Measurements from ENCODE around the gene THSD4. TPM values are rescaled to one million over a fixed set of nuclear protein-coding genes. Genes with fewer than 3 reads are reported as not detected.

The THSD4 gene
- total RNA-seq, 2 experiments from 2014 or later = not detected

GRCh38 chr15:71250936-71251583, 135.8 kb downstream of the THSD4 start:
- H3K4me1 ChIP-seq (ENCODE audit: insufficient read depth, low read length) = no peaks in the 10 kb centered on the region
- Mint-ChIP-seq H3K27ac (no peak overlapping the region), H3K4me3 (no peak overlapping the region), H3K4me1 (ENCODE audit: low read depth) (no peaks in the 10 kb centered on the region), H3K27me3 (no peaks in the 10 kb centered on the region), H3K36me3 (ENCODE audit: low read depth) (no peaks in the 10 kb centered on the region), H3K9me3 (no peaks in the 10 kb centered on the region)
- no peak for TF ChIP-seq CTCF (IDR thresholded peaks at IDR 0.05)
- no peak for ATAC-seq (ENCODE audit: poor library complexity)
- H3K36me3 ChIP-seq (ENCODE audit: insufficient read depth, low read length) = no peaks in the 10 kb centered on the region
- intact Hi-C loops (cut with DNase I, micrococcal nuclease) = no loop called here
- POLR2A ChIA-PET = no interaction called here
- H3K4me3 ChIP-seq (ENCODE audit: low read length) = no peak overlapping the region
- peaks cover 0 to 2% of the 10 kb centered on the region in 2 experiments for H3K27me3 ChIP-seq (ENCODE audit: control insufficient read depth in 1 of 2, insufficient read depth in 2 of 2, low read length in 2 of 2)
- no peak for DNase-seq
- CTCF ChIA-PET = interaction anchor here (1.3 kb wide), 1 partner anchor 20 kb away, joined by 3 read pairs; no protein-coding TSS in a partner anchor
- H3K27ac ChIP-seq (ENCODE audit: low read depth in 1 of 2, low read length in 2 of 2) = no peak overlapping the region
- H3K9me3 ChIP-seq (ENCODE audit: control insufficient read depth in 1 of 2, insufficient read depth in 1 of 2, low read length in 2 of 2) = no peaks in the 10 kb centered on the region

- Mint-ChIP-seq H3K4me1 (ENCODE audit: low read depth) (no peaks in the 10 kb centered on the region), H3K4me3 (no peak overlapping the region), H3K36me3 (ENCODE audit: low read depth) (no peaks in the 10 kb centered on the region), H3K27me3 (peaks cover 2% of the 10 kb centered on the region), H3K27ac (no peak overlapping the region), H3K9me3 (no peaks in the 10 kb centered on the region)
- ChIA-PET POLR2A (no interaction called here), CTCF (interaction anchor here (1.3 kb wide), 1 partner anchor 19 kb away, joined by 3 read pairs; no protein-coding TSS in a partner anchor)
- Histone ChIP-seq H3K36me3 (ENCODE audit: insufficient read depth, low read length) (no peaks in the 10 kb centered on the region), H3K9me3 (ENCODE audit: control insufficient read depth in 1 of 2, insufficient read depth in 1 of 2, low read length in 2 of 2) (no peaks in the 10 kb centered on the region), H3K4me3 (ENCODE audit: low read length) (no peak overlapping the region), H3K27me3 (ENCODE audit: control insufficient read depth in 1 of 2, insufficient read depth in 2 of 2, low read length in 2 of 2) (peaks cover 0 to 2% of the 10 kb centered on the region in 2 experiments), H3K4me1 (ENCODE audit: insufficient read depth, low read length) (no peaks in the 10 kb centered on the region), H3K27ac (ENCODE audit: low read depth in 1 of 2, low read length in 2 of 2) (no peak overlapping the region)
- DNase-seq (no peak), ATAC-seq (ENCODE audit: poor library complexity) (no peak)
- no peak for TF ChIP-seq CTCF (IDR thresholded peaks at IDR 0.05)
- intact Hi-C loops (cut with DNase I, micrococcal nuclease) = no loop called here
These were observed 136.3 kb downstream of the THSD4 start for GRCh38 chr15:71251584-71252043.

GRCh38 chr15:71252044-71252739, 136.9 kb downstream of the THSD4 start:
- Mint-ChIP-seq H3K27ac (no peak overlapping the region), H3K27me3 (peaks cover 6% of the 10 kb centered on the region)
- intact Hi-C loops (cut with DNase I, micrococcal nuclease) = no loop called here

More at GRCh38 chr15:71252044-71252739, 136.9 kb downstream of the THSD4 start:
- no peak for DNase-seq
- no peaks in the 10 kb centered on the region for H3K9me3 Mint-ChIP-seq
- ChIA-PET POLR2A (no interaction called here), CTCF (interaction anchor here (1.3 kb wide), 1 partner anchor 18 kb away, joined by 3 read pairs; no protein-coding TSS in a partner anchor)
- H3K36me3 Mint-ChIP-seq (ENCODE audit: low read depth) = no peaks in the 10 kb centered on the region
- no peak for TF ChIP-seq CTCF (IDR thresholded peaks at IDR 0.05)
- no peaks in the 10 kb centered on the region for H3K9me3 ChIP-seq (ENCODE audit: control insufficient read depth in 1 of 2, insufficient read depth in 1 of 2, low read length in 2 of 2)
- H3K36me3 ChIP-seq (ENCODE audit: insufficient read depth, low read length) = no peaks in the 10 kb centered on the region
- H3K4me1 ChIP-seq (ENCODE audit: insufficient read depth, low read length) = no peaks in the 10 kb centered on the region
- H3K4me3 Mint-ChIP-seq = no peak overlapping the region
- no peak overlapping the region for H3K27ac ChIP-seq (ENCODE audit: low read depth in 1 of 2, low read length in 2 of 2)
- no peaks in the 10 kb centered on the region for H3K4me1 Mint-ChIP-seq (ENCODE audit: low read depth)
- ATAC-seq (ENCODE audit: poor library complexity) = no peak
- peaks cover 0 to 2% of the 10 kb centered on the region in 2 experiments for H3K27me3 ChIP-seq (ENCODE audit: control insufficient read depth in 1 of 2, insufficient read depth in 2 of 2, low read length in 2 of 2)
- H3K4me3 ChIP-seq (ENCODE audit: low read length) = no peak overlapping the region

Measured in CD4-positive, alpha-beta T cell (primary cell).